Measurements from ENCODE around the gene SLFN12L. TPM values are rescaled to one million over a fixed set of nuclear protein-coding genes. Genes with fewer than 3 reads are reported as not detected.

SLFN12L gene
- total and polyA plus RNA-seq, 9 of the 15 experiments (the other 6 are each of a cell fraction or from before 2014, with no cell fraction given) = 0.04 to 0.31 (median 0.08) TPM; not detected in 3

DNA sequence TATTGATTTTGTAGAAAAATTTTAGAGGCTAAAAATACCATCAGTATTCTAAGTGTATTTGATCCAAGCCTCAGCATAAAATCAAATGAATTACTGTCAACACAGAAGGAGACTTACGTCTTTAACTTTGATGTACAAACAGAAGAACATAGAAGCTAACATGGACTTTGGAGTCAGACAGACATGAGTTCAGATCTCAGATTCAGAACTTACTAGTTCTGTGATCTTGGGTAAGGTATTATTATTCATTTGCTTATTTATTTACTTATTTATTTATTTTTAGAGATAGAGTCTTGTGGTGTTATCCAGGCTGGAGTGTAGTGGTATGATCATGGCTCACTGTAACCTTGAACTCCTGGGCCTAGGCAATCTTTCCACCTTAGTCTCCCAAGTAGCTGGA is 4.0 kb upstream of the SLFN12L start (continued):
- TF ChIP-seq POU5F1 (IDR thresholded peaks at IDR 0.05; ENCODE audit: borderline replicate concordance, low read depth, low read length, partially characterized antibody) (no peak), TAF9B (IDR thresholded peaks at IDR 0.05; ENCODE audit: partially characterized antibody) (peak; percentile 22)
- TF ChIP-seq, protein P1, sequence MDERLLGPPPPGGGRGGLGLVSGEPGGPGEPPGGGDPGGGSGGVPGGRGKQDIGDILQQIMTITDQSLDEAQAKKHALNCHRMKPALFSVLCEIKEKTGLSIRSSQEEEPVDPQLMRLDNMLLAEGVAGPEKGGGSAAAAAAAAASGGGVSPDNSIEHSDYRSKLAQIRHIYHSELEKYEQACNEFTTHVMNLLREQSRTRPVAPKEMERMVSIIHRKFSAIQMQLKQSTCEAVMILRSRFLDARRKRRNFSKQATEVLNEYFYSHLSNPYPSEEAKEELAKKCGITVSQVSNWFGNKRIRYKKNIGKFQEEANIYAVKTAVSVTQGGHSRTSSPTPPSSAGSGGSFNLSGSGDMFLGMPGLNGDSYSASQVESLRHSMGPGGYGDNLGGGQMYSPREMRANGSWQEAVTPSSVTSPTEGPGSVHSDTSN (CRISPR knock-in tag; IDR thresholded peaks at IDR 0.05; ENCODE audit: low read depth) = no peak
- TF ChIP-seq, protein P1 (tag; conservative IDR thresholded peaks at IDR 0.05; ENCODE audit: low read depth) = 0 out of 2 replicates have a peak, but pooled peaks have one; percentile 1

DNA sequence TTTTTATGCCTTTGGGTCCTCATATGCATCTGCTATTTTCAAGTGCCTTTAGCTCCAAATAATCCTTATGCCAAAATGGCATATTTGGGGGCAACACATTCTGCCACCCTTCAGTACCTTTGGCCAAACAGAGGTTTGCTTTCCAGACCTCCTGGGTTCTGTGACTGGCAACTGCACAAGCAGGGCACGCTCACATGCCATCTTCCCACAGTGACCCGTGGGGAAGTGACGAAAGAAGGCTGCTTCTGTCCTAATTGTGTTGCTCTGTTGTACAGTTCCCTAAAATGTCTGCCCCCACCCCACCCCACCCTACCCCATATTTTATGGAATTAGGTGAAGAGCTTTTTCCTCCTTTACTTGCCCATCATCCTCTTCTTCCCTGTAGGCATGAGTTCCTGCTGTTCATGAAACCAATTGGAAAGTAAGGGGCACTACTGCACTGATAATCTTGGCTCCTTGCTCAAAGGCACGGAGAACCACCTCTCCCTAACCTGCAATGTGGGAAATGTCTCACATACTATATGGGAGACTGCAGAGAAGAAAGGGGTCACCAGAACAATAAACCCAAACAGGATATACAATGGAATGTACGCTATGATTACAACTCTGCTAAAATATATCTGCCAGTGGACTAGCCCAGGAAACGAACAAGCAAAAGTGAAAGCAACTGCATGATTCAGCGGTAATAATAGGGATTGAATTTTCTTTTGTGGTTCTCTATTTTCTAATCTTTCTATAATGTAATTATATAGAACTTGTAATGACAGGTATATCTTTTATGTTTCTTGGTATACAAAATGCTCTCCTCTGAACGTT is 3.3 kb upstream of the SLFN12L start:
- DNase-seq (ENCODE audit: extremely low read depth in 1 of 4, low spot score in 3 of 4) = peak in 2 of 4 experiments; percentile 36 to 39
- Histone ChIP-seq H3K9me3 (replicated peaks; ENCODE audit: control insufficient read depth, insufficient read depth, low read depth, low read length) (no peaks in the 10 kb centered on the region), H2AFZ (ENCODE audit: low read depth, low read length) (peak overlapping the region; percentile 97), H3K9ac (ENCODE audit: insufficient read depth in 1 of 2, low read depth in 2 of 2, low read length in 2 of 2) (peak overlapping the region; percentile 37 to 65), H3K27me3 (ENCODE audit: control insufficient read depth in 2 of 2, insufficient read depth in 2 of 2, low read length in 2 of 2) (no peaks in the 10 kb centered on the region), H3K9me1 (ENCODE audit: control insufficient read depth, insufficient read depth, low read length) (no peaks in the 10 kb centered on the region), H4K20me1 (replicated peaks; ENCODE audit: control insufficient read depth, insufficient read depth, low read length) (no peaks in the 10 kb centered on the region), H3K4me2 (ENCODE audit: insufficient read depth, low read length) (peak overlapping the region; percentile 84), H3K36me3 (ENCODE audit: control insufficient read depth, insufficient read depth, low read length) (no peaks in the 10 kb centered on the region), H3K27ac (ENCODE audit: extremely low read depth, low read depth, low read length) (peak overlapping the region; percentile 73), H3K4me1 (replicated peaks in 1 of 2; ENCODE audit: control insufficient read depth in 2 of 2, insufficient read depth in 2 of 2, low read length in 2 of 2) (peaks cover 10 to 36% of the 10 kb centered on the region in 2 experiments; a peak in 3 of 5 replicates), H3K79me2 (ENCODE audit: control insufficient read depth, insufficient read depth, low read length) (no peaks in the 10 kb centered on the region), H3K4me3 (peak overlapping the region; percentile 24)
- intact Hi-C loops (cut with micrococcal nuclease) (no loop called here), in situ Hi-C loops (cut with MboI) (no loop called here)
- ATAC-seq = peak; percentile 53
- FAIRE-seq = peak; percentile 65
- WGBS (ENCODE audit: insufficient coverage, low coverage, missing lambda C conversion rate) = 21% methylated on average over 8 of the region's 8 CpGs
- no TSS peak for BruUV-seq (replicated peaks)
- POLR2A ChIA-PET = interaction anchor here (0.6 kb wide), 1 partner anchor 20 kb away, joined by 3 read pairs; no protein-coding TSS in a partner anchor
- CTCF ChIA-PET (ENCODE audit: low intra/inter-chr PET ratio) = interaction anchor here (0.9 kb wide), 1 partner anchor 399 kb away, joined by 5 read pairs; the partner anchor contains the start of gene NLE1
- TF ChIP-seq L3MBTL2 (IDR thresholded peaks at IDR 0.05) = no peak
- TF ChIP-seq ZNF354B (CRISPR knock-in tag; IDR thresholded peaks at IDR 0.05) = no peak
- TF ChIP-seq HDAC3 (IDR thresholded peaks at IDR 0.05; ENCODE audit: borderline replicate concordance, partially characterized antibody) = no peak
- no peak for TF ChIP-seq KAT2B (IDR thresholded peaks at IDR 0.05; ENCODE audit: low read depth, low read length)
- TF ChIP-seq RBM17 (IDR thresholded peaks at IDR 0.05; ENCODE audit: borderline replicate concordance, low read depth, low read length) = no peak
- TF ChIP-seq, protein P2, sequence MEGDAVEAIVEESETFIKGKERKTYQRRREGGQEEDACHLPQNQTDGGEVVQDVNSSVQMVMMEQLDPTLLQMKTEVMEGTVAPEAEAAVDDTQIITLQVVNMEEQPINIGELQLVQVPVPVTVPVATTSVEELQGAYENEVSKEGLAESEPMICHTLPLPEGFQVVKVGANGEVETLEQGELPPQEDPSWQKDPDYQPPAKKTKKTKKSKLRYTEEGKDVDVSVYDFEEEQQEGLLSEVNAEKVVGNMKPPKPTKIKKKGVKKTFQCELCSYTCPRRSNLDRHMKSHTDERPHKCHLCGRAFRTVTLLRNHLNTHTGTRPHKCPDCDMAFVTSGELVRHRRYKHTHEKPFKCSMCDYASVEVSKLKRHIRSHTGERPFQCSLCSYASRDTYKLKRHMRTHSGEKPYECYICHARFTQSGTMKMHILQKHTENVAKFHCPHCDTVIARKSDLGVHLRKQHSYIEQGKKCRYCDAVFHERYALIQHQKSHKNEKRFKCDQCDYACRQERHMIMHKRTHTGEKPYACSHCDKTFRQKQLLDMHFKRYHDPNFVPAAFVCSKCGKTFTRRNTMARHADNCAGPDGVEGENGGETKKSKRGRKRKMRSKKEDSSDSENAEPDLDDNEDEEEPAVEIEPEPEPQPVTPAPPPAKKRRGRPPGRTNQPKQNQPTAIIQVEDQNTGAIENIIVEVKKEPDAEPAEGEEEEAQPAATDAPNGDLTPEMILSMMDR (IDR thresholded peaks at IDR 0.05 in 2 of 3, conservative IDR thresholded peaks at IDR 0.05 in 1 of 3; ENCODE audit: insufficient read depth in 2 of 3, low read depth in 1 of 3, low read length in 3 of 3) = no peak
- no peak for TF ChIP-seq NUFIP1 (IDR thresholded peaks at IDR 0.05; ENCODE audit: partially characterized antibody)
- TF ChIP-seq MBD2 (IDR thresholded peaks at IDR 0.05; ENCODE audit: borderline replicate concordance, low read depth) = 0 out of 2 replicates have a peak, but pooled peaks have one; percentile 28
- TF ChIP-seq EZH2 (IDR thresholded peaks at IDR 0.05; ENCODE audit: borderline replicate concordance, low read depth, low read length) = no peak

Measured in K562 (cell line).